Stimulated activated CD8-positive, alpha-beta memory T cell treated with anti-CD3 and anti-CD28 coated beads, Interleukin-4, amount 100 ng/mL, for 48 hours (primary cell): ENCODE measurements around the gene IWS1.

Experiments used
- DNase-seq: peaks from one replicate; pipeline ENCODE4 v3.0.0-alpha.2; 2020

Gene IWS1

DNA sequence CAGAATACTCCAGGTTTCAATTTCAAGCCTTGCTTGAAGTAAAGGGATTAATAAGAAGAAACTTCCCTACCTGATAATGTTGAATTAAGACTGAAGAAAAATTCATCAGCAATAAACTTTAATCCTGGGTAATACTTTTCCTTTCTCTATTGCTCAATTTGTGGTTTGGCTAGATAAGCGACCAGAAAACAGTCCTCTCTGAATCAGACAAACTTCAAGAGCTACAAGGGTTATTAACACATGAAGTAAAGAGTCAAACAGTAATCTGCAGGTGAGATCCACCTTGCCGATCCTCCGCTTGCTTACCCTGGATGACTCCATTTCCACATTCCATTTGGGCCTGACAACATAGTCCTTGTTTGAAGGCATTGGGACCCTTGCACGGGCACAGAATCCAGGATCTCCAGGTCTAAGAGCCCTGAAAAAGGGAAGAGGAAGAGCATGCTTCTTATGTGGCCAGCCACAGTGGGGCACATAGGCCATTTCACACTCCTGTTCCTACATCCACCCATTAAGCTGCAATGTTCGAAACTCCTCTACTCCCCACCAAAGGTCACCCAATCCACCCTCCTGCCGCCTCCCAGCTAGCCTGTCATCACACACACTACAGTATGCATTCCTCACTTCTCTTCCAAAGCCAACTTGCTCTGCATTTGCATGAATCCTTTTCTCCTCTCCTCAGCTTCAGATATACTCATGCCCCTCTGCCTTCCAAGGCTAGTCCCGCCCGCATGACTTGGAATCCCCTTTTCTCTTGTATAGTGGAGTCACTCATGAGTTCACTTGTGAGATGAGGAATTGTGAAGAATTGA lies 39.8 kb downstream of the IWS1 start:
- DNase-seq: no peak

DNA sequence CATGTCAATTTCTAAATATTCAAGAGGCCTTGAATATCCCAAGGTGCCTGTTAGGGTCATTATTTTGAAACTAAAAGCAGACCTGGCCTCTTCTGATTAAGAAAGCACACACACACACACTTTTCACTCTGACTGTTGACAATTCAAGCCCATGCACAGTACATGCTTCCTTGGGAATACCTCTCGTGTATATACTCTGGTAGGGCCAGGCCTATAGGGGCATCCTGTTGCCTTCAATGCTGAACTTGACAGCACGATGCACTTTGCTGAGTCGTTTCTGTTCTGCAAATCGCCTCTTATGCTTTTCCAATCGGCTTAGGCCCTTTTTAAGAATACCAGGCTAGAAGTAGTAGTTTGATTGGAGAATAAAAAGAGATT lies 40.6 kb downstream of the IWS1 start:
- no peak for DNase-seq

DNA sequence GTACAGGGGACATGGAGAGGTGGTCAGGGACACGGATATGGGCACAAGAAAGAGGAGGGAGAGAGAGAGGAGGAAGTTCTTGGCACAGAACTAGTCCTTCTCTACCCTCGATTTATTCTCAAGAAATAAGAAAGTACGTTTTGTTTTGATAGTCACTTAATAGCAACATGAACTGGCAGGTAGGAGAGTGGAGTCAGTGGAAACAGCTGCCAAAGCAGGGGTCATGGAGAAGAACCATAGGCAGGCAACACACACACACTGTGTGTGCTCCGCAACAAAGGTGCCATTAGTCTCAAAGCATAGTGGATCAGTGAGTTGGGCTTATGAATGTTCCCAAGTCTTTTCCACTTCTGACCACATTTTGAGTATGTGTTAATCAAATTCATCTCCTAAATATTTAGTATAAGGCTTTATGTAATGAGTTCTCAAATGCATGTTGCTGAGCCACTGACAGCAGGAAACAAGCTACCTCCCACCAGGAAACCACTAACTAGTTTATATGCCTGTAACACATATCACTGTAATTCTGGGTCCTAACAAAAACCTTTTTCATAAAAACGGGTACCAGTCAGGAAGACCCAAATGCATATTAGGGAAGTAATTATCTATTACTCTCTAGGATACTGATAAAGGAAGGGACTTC lies 41.1 kb downstream of the IWS1 start:
- DNase-seq: no peak

DNA sequence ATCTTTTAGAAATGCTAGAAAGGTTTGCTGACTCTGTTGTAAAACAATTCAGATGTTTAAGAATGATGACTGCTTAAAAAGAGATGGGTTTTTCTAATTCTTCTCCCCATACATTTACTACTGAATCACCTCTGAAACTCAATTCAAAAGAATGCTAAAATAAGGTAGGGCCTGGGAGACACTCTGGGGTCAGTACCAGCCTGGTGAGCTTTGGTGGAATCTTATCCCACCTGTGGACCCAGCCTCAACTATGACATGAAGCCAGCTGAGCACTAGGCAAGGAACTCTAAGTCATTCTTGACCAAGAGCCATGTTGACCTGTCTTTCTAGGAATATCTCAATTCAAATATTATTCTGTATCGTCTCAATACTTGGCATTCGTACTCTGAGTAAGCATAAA lies 44.3 kb downstream of the IWS1 start:
- DNase-seq: no peak

DNA sequence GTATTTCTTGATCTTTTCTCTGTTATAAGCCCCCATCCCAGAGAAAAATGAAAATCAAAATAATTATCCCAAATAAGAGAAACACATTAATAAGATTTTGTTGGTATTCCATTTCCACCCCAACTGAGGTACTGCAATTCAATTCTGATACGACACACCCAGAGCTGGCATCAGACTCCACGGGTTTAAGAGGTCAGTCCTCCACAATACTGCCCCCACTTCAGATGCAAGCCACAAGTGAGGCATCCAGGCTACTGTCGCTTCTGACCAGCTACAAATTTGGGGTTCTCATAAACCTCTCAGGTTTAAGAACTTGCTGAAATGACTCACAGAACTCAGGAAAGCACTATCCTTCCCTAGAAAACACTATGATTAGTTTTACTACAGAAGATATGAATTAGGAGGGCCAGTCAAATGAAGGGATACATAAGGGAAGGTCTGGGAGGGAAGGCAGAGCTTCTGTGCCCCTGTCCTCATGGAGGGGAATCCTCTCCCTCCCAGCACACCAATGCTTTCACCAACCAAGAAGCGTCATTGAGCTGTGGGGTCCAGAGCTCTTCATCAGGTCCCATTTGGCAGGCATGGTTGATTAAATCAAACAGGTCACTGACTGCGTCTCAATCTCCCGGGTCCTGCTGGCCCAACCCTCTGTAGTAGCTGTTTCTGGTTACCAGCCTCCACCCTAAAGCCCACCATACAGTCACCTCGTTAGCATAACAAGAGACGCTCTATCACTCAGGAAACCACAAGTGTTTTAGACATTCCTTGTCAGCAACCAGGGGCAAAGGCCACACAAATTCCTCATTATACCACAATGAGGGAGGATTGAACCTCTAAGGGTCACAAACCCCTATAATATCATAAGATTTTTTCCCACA lies 46.2 kb downstream of the IWS1 start:
- no peak for DNase-seq

DNA sequence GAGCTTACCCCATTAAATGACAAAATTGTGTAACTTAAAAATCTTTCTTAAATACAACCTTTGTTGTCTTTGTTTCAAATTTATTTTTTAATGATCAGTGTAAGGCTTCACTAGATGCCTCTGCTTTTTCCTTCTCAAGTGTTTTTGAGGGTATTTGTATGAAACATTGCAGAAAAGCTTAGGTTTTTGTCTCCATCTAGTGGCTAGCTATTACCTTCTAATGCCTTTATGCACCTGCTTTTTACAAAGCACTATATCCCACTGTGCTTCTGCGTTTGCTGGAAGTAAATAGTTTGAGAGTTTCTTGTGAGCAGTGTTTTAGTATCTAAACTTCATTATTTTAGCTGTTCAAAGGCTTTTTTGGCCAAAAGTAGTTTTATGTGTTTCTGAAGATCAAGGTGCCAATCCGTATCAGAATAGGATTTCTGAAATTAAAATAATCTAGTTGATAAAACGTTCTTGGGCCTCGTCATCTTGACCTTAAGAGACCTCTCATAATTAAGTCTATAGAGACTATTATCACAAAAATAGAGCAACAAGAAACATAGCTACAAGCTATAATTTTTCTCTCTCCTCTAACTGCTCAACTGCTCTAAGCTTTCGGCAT lies 47.0 kb downstream of the IWS1 start:
- no peak for DNase-seq

DNA sequence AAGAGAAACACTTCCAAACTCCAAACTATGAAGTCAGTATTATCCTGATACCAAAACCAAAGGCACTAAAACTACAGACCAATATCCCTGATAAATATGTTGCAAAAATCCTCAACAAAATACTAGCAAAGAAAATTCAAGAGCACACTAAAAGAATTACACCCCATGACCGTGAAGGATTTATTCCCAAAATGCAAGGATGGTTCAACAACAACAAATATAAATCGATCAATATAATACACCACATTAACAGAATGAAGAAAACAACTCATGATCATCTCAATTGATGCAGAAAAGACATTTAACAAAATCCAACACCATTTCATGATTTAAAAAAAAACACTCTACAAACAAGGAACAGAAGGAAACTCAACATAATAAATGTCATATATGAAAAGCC lies 50.5 kb downstream of the IWS1 start:
- DNase-seq: no peak

DNA sequence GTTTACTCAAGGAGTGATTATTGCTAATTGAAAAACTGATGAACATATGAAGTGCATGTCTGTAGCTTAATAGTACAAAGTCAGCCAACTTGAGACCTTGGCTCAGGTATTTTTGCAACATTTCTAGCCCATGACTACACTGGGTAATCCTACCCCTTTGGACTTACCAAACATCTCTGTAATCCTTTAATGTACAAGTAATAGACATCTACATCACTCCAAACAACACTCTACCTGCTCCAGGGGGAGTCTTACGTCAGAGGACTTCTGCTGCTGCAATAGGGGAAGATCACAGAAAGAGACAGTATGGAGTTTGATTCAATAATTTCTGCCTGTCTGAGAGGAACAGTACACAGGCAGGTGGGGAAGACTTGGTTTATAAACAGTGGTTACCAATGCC lies 54.0 kb downstream of the IWS1 start:
- DNase-seq: no peak

DNA sequence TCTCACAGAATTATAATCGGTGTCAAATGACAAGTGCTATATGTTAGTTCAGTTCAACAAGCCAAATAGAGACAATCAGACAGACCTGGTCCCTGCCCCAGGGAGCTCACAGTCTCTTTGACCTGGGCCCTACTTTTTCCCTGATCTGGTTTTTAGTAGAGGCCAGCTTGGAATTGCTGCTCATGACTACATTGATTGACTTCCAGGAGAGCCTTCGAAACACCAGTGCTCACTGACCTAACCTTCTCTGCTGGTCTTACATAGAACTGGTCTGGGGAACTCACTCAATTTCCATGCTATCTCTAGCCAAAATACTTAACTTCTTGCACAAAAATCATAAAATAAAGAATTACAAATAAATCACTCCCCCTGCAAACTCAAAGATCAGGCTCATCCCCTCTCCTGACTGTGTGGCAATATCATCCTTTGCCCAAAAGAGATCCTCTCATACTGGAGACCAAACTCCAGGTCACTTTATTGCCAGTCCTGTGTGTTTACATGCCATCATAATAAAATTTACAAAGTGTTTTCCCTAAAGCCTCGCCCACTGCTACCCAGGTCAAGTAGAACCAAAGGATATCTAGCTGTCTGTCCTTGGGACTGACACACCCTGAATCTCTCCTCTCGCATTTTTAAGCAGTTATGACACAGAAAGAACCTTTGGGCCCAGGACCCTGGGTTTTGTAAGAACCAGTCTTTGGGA lies 54.9 kb downstream of the IWS1 start:
- DNase-seq: no peak

DNA sequence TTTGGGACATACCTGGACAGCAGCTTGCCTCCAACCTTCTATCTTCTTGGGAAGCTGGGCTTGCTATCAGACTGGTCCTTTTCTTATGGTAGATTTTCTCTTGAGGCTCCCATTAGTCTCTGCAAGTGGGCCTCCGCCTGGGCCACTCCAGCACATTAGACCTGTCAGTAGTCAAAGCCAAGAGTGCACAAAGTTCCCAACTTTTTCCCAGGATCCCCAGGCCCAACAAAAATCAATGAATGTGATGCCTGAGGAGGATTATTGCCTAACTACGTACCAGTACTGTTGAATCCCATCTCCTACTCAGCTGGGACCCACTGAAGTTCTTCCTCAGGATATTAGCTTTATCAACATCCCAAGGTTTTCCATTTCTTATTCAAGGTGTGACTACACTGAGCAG lies 56.3 kb downstream of the IWS1 start:
- no peak for DNase-seq

DNA sequence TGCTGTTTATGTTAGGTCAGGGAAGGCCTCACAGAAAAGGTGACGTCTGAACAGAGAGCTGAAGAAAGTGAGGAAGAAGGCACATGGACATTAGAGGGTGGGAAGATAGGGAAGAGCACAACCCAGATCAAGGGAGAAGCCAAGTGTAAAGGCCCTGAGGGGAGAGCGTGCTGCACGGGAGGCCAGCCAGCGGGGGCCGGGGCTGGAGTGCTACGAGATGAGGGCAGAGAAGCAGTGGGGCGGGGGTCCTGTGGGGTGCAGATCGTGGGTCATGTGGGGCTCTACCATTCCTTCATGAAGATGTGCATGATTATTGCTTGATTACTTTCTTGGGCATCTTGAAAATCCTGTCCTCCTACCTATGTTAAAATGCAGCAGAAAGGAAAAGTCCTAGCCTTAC lies 57.2 kb downstream of the IWS1 start:
- DNase-seq: no peak

DNA sequence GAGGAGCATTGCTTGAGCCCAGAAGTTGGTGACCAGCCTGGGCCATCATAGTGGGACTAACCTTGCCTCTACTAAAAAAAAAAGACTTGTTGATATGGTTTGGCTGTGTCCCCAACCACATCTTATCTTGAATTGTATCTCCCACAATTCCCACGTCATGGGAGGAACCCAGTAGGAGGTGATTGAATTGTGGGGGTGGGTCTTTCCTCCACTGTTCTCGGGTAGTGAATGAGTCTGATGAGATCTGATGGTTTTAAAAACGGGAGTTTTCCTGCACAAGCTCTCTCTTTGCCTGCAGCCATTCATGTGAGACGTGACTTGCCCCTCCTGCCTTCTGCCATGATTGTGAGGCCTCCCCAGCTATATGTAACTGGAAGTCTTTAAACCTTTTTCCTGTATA lies 61.0 kb downstream of the IWS1 start:
- peak; percentile 33 for DNase-seq

DNA sequence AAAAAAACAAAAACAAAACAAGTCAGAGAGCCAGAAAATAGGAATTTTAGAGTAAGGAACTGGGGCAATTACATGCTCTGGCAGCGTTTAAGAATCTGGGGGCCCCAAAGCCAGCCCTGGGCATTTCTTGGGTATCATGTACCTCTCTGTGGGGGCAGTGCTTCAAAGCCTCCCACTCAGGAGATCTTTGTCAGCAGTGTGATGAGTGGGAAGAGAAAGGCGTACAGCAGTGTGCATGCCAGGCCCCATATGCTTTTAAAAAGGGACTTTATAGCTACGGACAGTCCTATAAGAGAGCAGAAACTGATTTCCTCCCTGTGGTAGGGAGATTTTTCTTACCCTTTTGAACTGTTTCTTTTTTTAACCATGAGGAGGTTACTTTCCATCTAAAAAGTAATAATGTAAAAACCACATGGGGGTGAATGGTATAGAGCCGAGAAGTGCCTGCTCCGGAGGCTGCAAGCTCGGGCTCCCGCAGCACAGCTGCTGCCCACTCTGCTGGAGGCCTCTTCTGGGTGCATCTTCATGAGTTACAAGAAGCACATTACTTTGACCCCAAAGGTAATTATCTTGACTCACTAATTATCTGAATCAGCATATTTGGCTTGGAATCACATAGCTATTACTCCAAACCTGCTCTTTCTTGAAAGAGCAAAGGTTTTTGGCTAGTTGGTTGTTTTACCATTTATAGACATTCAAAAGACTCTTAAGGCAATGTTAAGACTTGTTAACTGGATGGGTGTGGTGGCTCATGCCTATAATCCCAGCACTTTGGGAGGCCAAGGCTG lies 61.6 kb downstream of the IWS1 start:
- DNase-seq: no peak

DNA sequence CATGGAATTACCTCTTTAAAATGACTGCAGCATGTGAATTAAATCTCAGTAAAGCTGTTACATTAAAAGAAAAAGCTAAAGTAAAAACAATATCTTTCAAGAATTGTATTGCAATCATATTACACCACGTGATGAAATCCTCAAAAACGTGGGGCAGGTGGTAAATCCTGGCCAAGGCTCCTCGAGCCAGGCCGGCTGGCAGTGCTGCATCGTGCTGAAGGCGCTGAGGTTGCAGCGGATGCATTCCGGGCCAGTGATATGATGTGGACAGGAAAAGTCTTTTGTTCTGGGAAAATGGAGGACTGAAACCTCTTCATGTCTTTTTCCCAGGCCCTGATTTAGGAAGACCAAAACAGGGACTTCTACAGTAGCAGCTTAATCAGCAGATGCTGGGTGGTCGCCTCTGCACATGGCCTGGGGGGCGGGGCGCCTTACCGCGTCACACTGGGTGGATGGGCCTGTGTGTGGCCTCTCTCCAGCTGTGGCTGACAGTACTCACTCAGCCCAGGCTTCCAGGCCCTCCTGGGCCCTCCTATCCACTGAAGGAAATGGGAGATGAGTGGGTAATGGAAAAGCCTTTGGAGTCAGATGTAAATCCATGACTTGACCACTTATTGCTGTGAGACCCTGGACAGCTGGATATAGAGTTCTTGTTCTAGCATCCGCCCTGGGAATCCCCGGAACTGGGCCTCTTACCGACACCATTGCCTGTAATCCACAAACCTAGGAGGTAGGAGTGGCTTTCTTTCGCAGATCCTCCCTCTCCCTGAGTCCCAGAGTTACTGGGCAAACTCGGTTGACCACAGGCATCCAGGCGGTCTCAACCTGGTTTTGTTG lies 62.9 kb downstream of the IWS1 start:
- no peak for DNase-seq

DNA sequence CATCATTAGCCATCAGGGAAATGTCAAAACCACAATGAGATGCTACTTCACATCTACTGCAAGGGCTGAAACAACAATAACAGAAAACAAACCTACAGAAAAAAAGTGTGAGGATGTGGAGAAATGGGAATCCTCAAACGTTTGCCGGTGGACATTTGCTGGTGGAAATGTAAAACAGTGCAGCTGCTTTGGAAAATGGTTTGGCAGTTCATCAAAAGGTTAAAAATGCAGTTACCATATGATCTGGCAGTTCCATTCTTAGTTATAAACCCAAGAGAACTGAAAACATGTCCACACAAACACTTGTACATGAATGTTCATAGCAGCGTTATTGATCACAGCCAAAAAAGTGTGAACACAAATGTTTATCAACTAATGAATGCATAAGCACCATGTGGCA lies 63.8 kb downstream of the IWS1 start:
- no peak for DNase-seq

DNA sequence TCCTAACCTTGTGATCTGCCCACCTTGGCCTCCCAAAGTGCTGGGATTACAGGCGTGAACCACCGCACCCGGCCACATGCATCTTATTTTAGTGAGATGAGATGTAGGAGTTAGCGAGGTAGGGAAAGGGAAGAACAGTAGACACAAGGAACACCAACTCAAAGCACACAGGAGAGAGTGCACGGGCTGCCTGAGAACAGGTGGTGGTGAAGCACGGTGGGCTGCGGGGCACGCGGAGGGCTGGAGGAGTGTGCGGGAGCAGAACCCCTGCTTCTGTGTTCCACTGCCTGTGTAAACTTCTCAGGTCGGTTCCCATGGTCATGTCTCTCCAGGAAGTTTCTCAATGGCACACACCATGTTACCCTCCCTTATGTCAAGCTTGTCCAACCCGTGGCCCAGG lies 69.3 kb downstream of the IWS1 start:
- DNase-seq: no peak

DNA sequence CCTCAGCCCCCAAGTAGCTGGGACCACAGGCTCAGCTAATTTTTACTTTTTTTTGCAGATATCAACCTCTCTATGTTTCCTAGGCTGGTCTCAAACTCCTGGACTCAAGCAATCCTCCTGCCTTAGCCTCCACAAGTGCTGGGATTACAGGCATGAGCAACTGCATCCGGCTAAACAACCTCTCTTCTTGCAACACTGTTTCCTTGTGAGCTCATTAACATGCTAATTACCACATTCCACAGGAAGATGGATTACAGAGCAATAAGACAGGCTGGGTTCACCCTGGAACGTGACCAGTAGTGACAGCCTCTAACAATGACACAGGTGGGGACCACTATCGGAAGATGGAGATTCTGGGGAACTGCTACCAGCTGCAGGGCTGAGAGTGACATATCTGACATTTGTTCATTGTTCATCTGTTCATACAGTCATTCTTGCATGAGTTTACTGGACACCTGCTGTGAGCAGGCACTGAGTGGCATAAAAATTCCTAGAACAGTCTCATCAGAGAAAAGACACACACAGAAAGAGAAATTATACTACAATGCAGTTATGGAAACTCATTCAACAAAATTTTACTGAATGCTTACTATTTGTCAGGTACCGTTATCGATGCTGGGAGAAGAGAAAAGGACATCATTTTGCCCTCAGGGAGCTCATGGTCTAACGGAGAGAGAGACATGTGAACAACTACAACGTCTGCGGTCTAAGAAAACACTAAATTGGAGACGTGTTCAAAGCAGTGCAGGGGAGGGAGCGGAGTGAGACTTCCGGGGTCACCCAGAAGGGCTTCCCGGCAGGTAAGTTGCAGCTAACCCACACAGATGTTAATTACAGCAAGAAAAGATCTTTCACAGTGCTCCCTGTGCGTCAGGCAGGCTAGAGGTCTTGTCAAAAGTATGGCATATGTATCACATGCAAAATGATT lies 70.5 kb downstream of the IWS1 start:
- peak; percentile 33 for DNase-seq

DNA sequence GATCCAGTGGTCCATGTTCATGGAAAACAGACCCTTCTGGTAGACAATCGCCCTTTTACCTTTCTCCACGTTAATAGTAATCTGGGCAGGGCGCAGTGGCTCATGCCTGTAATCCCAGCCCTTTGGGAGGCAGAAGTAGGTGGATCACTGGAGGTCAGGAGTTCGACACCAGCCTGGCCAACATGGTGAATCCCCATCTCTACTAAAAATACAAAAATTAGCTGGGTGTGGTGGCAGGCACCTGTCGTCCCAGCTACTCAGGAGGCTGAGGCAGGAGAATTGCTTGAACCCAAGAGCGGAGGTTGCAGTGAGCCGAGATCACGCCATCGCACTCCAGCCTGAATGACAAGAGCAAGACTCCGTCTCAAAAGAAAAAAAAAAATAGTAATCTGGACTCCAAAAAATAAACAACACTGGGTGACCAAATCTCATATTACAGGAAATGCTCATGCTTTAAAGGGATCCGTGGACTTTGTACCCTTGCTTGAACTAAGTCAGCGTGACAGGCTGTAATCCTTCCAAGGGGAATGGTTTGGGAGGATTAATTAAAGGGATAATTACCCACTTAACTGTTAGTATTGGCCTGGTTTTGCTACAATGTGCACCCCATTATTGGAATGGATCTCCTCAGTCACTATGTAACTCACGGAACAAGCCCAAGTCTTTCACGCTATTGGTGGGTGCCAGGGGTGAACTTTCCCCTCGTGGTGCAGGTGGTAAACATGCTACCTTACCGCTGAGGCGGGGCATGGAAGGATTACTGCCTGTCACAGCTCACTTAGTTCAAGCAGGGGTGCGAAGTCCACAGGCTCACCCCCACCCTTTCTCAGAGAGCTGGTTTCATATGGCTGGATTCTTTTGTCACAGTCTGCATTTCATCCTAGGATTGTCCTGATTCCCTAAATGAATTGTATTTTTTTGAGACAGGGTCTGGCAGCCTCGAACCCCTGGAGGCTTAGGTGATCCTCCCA lies 71.4 kb downstream of the IWS1 start:
- DNase-seq: no peak
